ENCODE measurements around the gene CADM2. TPM values are rescaled to one million over a fixed set of nuclear protein-coding genes. Genes with fewer than 3 reads are reported as not detected.

CADM2 gene
- total RNA-seq, 1 donor from 2014 or later: 4.4 TPM

DNA sequence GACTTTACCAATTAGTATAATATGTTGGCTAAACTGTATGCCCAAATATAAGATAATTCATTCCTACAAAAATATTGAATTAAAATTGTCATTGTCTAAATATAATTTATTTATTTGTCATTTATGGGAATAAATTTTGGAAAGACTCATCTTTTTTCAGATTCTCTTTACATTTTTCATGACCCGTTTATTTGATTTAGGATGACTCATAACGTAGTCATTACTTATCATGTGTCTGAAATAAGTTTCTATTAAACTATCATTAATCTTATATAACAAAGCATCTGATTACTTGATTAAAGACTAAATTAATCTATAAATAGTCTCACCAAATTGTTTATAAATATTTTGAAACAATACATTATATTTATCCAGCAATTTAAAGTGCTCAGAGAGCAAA is 516.6 kb downstream of the CADM2 start:
- TF ChIP-seq, protein P1, sequence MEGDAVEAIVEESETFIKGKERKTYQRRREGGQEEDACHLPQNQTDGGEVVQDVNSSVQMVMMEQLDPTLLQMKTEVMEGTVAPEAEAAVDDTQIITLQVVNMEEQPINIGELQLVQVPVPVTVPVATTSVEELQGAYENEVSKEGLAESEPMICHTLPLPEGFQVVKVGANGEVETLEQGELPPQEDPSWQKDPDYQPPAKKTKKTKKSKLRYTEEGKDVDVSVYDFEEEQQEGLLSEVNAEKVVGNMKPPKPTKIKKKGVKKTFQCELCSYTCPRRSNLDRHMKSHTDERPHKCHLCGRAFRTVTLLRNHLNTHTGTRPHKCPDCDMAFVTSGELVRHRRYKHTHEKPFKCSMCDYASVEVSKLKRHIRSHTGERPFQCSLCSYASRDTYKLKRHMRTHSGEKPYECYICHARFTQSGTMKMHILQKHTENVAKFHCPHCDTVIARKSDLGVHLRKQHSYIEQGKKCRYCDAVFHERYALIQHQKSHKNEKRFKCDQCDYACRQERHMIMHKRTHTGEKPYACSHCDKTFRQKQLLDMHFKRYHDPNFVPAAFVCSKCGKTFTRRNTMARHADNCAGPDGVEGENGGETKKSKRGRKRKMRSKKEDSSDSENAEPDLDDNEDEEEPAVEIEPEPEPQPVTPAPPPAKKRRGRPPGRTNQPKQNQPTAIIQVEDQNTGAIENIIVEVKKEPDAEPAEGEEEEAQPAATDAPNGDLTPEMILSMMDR (IDR thresholded peaks at IDR 0.05; ENCODE audit: unreplicated experiment): no peak
- Mint-ChIP-seq H3K4me3 (ENCODE audit: low read depth) (no peak overlapping the region), H3K27ac (no peak overlapping the region), H3K36me3 (ENCODE audit: insufficient read depth) (no peaks in the 10 kb centered on the region), H3K4me1 (ENCODE audit: low read depth) (peaks cover 3% of the 10 kb centered on the region), H3K27me3 (no peaks in the 10 kb centered on the region), H3K9me3 (ENCODE audit: low read depth) (no peaks in the 10 kb centered on the region)
- DNase-seq (ENCODE audit: low spot score, unreplicated experiment): no peak

DNA sequence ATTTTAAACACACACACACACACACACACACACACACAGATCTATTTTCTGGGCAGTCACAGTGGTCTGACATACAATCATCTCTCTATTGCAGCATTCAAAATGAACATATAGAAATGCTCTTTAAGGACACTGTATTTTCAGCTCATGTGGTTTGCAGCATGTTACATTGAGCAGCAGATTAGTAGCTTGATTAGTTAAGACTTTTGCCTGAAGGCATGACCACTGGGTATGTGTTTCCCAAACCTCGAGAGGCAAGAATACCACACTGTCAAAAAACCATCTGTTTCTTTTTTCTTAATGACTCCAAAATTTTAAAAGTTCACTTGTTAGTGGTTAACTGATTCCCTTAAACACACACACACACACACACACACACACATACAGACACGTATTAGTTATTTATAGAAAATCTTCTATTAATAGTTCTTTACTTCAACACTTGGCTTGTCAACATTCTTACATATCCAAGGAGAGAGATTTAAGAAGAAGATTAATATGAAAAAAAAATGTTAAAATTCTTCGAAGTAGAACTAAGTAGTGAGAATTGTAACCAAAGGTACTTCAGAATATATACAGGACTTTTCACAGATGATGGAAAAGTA is 518.2 kb downstream of the CADM2 start:
- no peak for DNase-seq (ENCODE audit: low spot score, unreplicated experiment)
- H3K27ac Mint-ChIP-seq: peak overlapping the region; percentile 19
- H3K36me3 Mint-ChIP-seq (ENCODE audit: insufficient read depth): no peaks in the 10 kb centered on the region
- no peaks in the 10 kb centered on the region for H3K27me3 Mint-ChIP-seq
- peaks cover 3% of the 10 kb centered on the region for H3K4me1 Mint-ChIP-seq (ENCODE audit: low read depth)
- no peaks in the 10 kb centered on the region for H3K9me3 Mint-ChIP-seq (ENCODE audit: low read depth)
- no peak overlapping the region for H3K4me3 Mint-ChIP-seq (ENCODE audit: low read depth)
- TF ChIP-seq, protein P1 (IDR thresholded peaks at IDR 0.05; ENCODE audit: unreplicated experiment): no peak

DNA sequence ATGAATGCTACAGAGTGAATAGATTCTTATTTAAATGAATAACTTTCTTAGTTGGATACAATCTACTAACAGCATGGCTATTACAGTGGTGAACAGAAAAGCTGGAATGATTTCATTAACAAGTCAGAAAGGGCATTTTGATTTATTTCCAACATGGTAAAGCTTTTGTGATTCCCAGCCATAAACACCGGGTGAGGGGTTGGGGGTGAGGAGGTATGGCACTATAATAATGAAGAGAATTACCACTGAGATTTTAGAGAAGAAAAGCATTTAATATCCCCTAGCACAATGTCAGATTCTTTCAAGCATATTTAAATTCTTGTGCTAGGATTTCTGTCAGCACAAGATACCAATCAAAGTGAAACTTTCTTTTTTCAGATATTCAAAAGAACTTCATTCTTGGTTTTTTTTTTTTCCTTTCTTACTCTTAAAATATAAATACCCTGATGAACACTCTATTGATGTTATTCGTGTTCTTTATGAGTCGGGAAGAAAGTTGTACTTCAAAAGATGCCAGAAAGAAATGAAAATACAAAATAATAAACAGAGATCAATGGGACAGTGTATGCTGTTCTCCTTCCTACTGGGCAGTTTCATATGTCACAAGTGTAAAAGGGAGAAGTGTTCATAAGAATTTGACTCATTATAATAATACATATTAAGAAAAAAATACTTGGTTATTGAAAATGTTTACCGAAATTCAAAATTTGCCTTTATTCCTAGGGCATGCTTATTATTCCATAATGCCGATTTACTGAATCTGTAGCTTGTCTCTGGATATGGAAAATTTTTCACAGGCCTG is 522.8 kb downstream of the CADM2 start:
- Mint-ChIP-seq H3K36me3 (ENCODE audit: insufficient read depth) (no peaks in the 10 kb centered on the region), H3K4me3 (ENCODE audit: low read depth) (no peak overlapping the region), H3K4me1 (ENCODE audit: low read depth) (peaks cover 3% of the 10 kb centered on the region), H3K9me3 (ENCODE audit: low read depth) (no peaks in the 10 kb centered on the region), H3K27ac (no peak overlapping the region), H3K27me3 (no peaks in the 10 kb centered on the region)
- DNase-seq (ENCODE audit: low spot score, unreplicated experiment): no peak
- TF ChIP-seq, protein P1 (IDR thresholded peaks at IDR 0.05; ENCODE audit: unreplicated experiment): no peak

DNA sequence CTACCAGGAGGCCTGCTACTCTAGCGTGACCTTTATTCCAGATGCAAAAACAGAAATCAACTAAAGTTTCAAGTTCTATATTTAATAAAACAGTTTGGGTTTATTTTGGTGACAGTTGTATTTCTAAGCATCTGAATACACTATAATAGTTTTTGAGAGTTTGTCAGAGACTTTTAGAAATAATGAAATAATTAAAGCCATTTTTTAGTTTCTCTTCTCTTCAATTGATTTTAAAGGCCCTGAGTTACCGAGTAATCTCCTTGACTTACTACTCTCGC is 523.4 kb downstream of the CADM2 start:
- H3K4me3 Mint-ChIP-seq (ENCODE audit: low read depth): no peak overlapping the region
- H3K9me3 Mint-ChIP-seq (ENCODE audit: low read depth): no peaks in the 10 kb centered on the region
- DNase-seq (ENCODE audit: low spot score, unreplicated experiment): no peak
- no peaks in the 10 kb centered on the region for H3K4me1 Mint-ChIP-seq (ENCODE audit: low read depth)
- H3K27ac Mint-ChIP-seq: no peak overlapping the region
- no peaks in the 10 kb centered on the region for H3K36me3 Mint-ChIP-seq (ENCODE audit: insufficient read depth)
- no peaks in the 10 kb centered on the region for H3K27me3 Mint-ChIP-seq
- TF ChIP-seq, protein P1 (IDR thresholded peaks at IDR 0.05; ENCODE audit: unreplicated experiment): no peak

DNA sequence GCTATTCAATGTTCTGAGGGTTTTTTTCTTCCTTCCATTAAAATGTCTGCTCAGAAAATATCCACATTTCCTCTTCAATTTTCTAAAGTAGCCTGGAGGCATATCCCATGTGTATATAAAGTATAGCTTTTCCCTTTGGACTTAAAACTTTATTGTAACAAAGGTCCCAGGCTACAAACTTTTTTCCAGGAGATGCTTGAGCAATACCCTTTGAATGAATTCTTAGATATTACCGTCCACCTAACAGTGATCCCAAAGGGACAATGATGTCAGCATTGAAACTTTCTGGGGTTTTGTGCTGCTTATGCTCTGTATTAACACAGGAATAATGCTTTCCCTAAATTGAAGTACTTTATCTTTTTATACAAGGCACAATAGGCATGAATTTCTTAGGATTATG is 525.2 kb downstream of the CADM2 start:
- DNase-seq (ENCODE audit: low spot score, unreplicated experiment): no peak
- TF ChIP-seq, protein P1 (IDR thresholded peaks at IDR 0.05; ENCODE audit: unreplicated experiment): no peak
- H3K27ac Mint-ChIP-seq: no peak overlapping the region
- no peaks in the 10 kb centered on the region for H3K4me1 Mint-ChIP-seq (ENCODE audit: low read depth)
- no peaks in the 10 kb centered on the region for H3K9me3 Mint-ChIP-seq (ENCODE audit: low read depth)
- H3K4me3 Mint-ChIP-seq (ENCODE audit: low read depth): no peak overlapping the region
- H3K36me3 Mint-ChIP-seq (ENCODE audit: insufficient read depth): no peaks in the 10 kb centered on the region
- no peaks in the 10 kb centered on the region for H3K27me3 Mint-ChIP-seq
